H1 (cell line): ENCODE measurements around the gene KIF5C. TPM values are rescaled to one million over a fixed set of nuclear protein-coding genes. Genes with fewer than 3 reads are reported as not detected.

ENCODE experiments used
- CTCF ChIA-PET: fragments of 300-600 bp; sonication (Branson Sonifier 250); formaldehyde crosslinking; loops from one replicate; lab custom pipeline; 2021; ENCODE audit not compliant: partially characterized antibody; lab: Charles Lee
- POLR2A ChIA-PET: fragments of 300-600 bp; sonication (Branson Sonifier 250); formaldehyde crosslinking; loops from one replicate; lab custom pipeline; 2021; ENCODE audit warnings: inconsistent platforms; ENCODE audit not compliant: partially characterized antibody; lab: Charles Lee
- DNase-seq, 2 experiments: peaks; one replicate each; pipeline versions ENCODE4 v3.0.0 to v3.0.0-alpha.2; 2010 to 2022; ENCODE audit warnings: low spot score in 2 of 2, low read depth in 1 of 2, mixed read lengths in 1 of 2
- FAIRE-seq: peaks from 2 replicates; lab custom pipeline; 2011; peaks lifted over from hg19 to GRCh38; lab: Jason Lieb, UNC
- H2AFZ ChIP-seq: 2 replicates; pipeline ENCODE4 v1.8.1; 2012; ENCODE audit warnings: low read length, inconsistent platforms
- H2AK5ac ChIP-seq: 2 replicates; pipeline ENCODE4 v1.6.1; 2013; ENCODE audit warnings: low read depth, low read length
- H2BK120ac ChIP-seq: replicated peaks from 2 replicates; pipeline ENCODE3; 2013; ENCODE audit warnings: low read depth, low read length, inconsistent platforms
- H2BK12ac ChIP-seq: 2 replicates; pipeline ENCODE4 v1.6.1; 2013; ENCODE audit warnings: low read depth, low read length
- H2BK15ac ChIP-seq: 2 replicates; pipeline ENCODE4 v1.6.1; 2013; ENCODE audit warnings: low read length
- H2BK20ac ChIP-seq: 2 replicates; pipeline ENCODE4 v1.6.1; 2013; ENCODE audit warnings: low read length
- H2BK5ac ChIP-seq: 2 replicates; pipeline ENCODE4 v1.6.1; 2013; ENCODE audit warnings: low read depth, low read length
- H3K14ac ChIP-seq: 2 replicates; pipeline ENCODE4 v1.6.1; 2013; ENCODE audit warnings: inconsistent platforms; ENCODE audit not compliant: insufficient read length
- H3K18ac ChIP-seq: 2 replicates; pipeline ENCODE4 v1.6.1; 2013; ENCODE audit warnings: low read length; ENCODE audit errors: extremely low read depth
- H3K23ac ChIP-seq: 2 replicates; pipeline ENCODE4 v1.6.1; 2013; ENCODE audit warnings: inconsistent platforms; ENCODE audit not compliant: insufficient read length
- H3K23me2 ChIP-seq: 2 replicates; pipeline ENCODE4 v1.6.1; 2013; ENCODE audit warnings: low read depth, low read length
- H3K27ac ChIP-seq: 2 replicates; pipeline ENCODE4 v1.6.1; 2011; ENCODE audit warnings: low read depth, low read length, inconsistent platforms
- H3K27me3 ChIP-seq, 4 experiments: replicated peaks in 1 of 4; 1 replicate in 1 of 4; 2 replicates in 3 of 4; pipeline versions ENCODE4 v1.6.1 to v1.8.1; 2011 to 2013; ENCODE audit warnings: low read length in 3 of 4, mild to moderate bottlenecking in 3 of 4, inconsistent platforms in 2 of 4, mixed read lengths in 2 of 4, moderate library complexity in 1 of 4; ENCODE audit not compliant: control insufficient read depth in 3 of 4, insufficient read depth in 3 of 4; ENCODE audit errors: extremely low read depth in 1 of 4
- H3K36me3 ChIP-seq, 4 experiments: 2 replicates each; pipeline versions ENCODE4 v1.6.1 to v1.8.1; 2011 to 2013; ENCODE audit warnings: mild to moderate bottlenecking in 4 of 4, low read length in 3 of 4, moderate library complexity in 2 of 4, control low read depth in 1 of 4, inconsistent platforms in 1 of 4; ENCODE audit not compliant: insufficient read depth in 4 of 4, control insufficient read depth in 2 of 4
- H3K4ac ChIP-seq: replicated peaks from 2 replicates; pipeline ENCODE3; 2013; ENCODE audit warnings: low read length, low read depth, mixed read lengths, inconsistent platforms; ENCODE audit not compliant: insufficient read length
- H3K4me1 ChIP-seq, 4 experiments: replicated peaks in 1 of 4; 1 replicate in 1 of 4; 2 replicates in 3 of 4; pipeline versions ENCODE4 v1.6.1 to v1.8.1; 2011 to 2013; ENCODE audit warnings: low read length in 3 of 4, inconsistent platforms in 2 of 4, mixed read lengths in 1 of 4; ENCODE audit not compliant: insufficient read depth in 4 of 4, control insufficient read depth in 3 of 4
- H3K4me2 ChIP-seq, 2 experiments: 2 replicates each; pipeline versions ENCODE4 v1.6.1 to v1.8.1; 2011 to 2013; ENCODE audit warnings: low read depth in 2 of 2, low read length in 2 of 2, control low read depth in 1 of 2, inconsistent platforms in 1 of 2, mild to moderate bottlenecking in 1 of 2; ENCODE audit not compliant: insufficient read depth in 1 of 2
- H3K4me3 ChIP-seq, 4 experiments: fragments of 200-600, 300-600 bp in 1 of 4; sonication (generic), shearing (Covaris generic), sonication (Bioruptor Twin) in 1 of 4; 2 replicates each; pipeline versions ENCODE4 v1.5.1 to v1.8.1; 2011 to 2016; ENCODE audit warnings: low read length in 4 of 4, low read depth in 3 of 4, control low read depth in 2 of 4, inconsistent platforms in 2 of 4, mild to moderate bottlenecking in 2 of 4, mixed read lengths in 1 of 4, moderate library complexity in 1 of 4; ENCODE audit not compliant: insufficient read depth in 2 of 4; ENCODE audit errors: extremely low read depth in 1 of 4
- H3K56ac ChIP-seq: replicated peaks from 2 replicates; pipeline ENCODE3; 2013; ENCODE audit warnings: low read depth, mild to moderate bottlenecking, mixed read lengths, low read length, inconsistent platforms; ENCODE audit not compliant: insufficient read length
- H3K79me1 ChIP-seq: 2 replicates; pipeline ENCODE4 v1.6.1; 2013; ENCODE audit warnings: low read depth, low read length, control low read depth
- H3K79me2 ChIP-seq, 2 experiments: 2 replicates each; pipeline versions ENCODE4 v1.6.1 to v1.8.1; 2012 to 2013; ENCODE audit warnings: low read length in 2 of 2, mild to moderate bottlenecking in 2 of 2, inconsistent platforms in 1 of 2; ENCODE audit not compliant: insufficient read depth in 2 of 2, control insufficient read depth in 1 of 2
- H3K9ac ChIP-seq, 4 experiments: replicated peaks in 1 of 4; 1 replicate in 1 of 4; 2 replicates in 3 of 4; pipeline versions ENCODE4 v1.6.1 to v1.8.1; 2011 to 2013; ENCODE audit warnings: low read depth in 3 of 4, low read length in 3 of 4, control low read depth in 2 of 4, mild to moderate bottlenecking in 2 of 4, moderate library complexity in 2 of 4, inconsistent platforms in 1 of 4; ENCODE audit errors: extremely low read depth in 1 of 4
- H3K9me3 ChIP-seq, 2 experiments: 2 replicates each; pipeline versions ENCODE4 v1.6.1 to v1.8.1; 2012 to 2013; ENCODE audit warnings: mild to moderate bottlenecking in 2 of 2, moderate library complexity in 2 of 2, control low read depth in 1 of 2, inconsistent platforms in 1 of 2, low read depth in 1 of 2, low read length in 1 of 2, mixed read lengths in 1 of 2; ENCODE audit not compliant: insufficient read depth in 2 of 2
- H4K20me1 ChIP-seq, 2 experiments: replicated peaks in 1 of 2; 2 replicates each; pipeline versions ENCODE3 to v1.8.1; 2011 to 2013; ENCODE audit warnings: inconsistent platforms in 2 of 2, low read length in 2 of 2, mild to moderate bottlenecking in 1 of 2; ENCODE audit not compliant: insufficient read depth in 2 of 2, control insufficient read depth in 1 of 2
- H4K5ac ChIP-seq: 2 replicates; pipeline ENCODE4 v1.6.1; 2013; ENCODE audit warnings: low read length, low read depth, mixed read lengths, inconsistent platforms; ENCODE audit not compliant: insufficient read length
- H4K8ac ChIP-seq: 2 replicates; pipeline ENCODE4 v1.8.0; 2013; ENCODE audit warnings: mild to moderate bottlenecking, moderate library complexity, low read length, inconsistent platforms; ENCODE audit not compliant: insufficient read depth; ENCODE audit errors: extremely low read depth
- H4K91ac ChIP-seq: replicated peaks from 2 replicates; pipeline ENCODE3; 2013; ENCODE audit warnings: low read length, mixed read lengths, inconsistent platforms; ENCODE audit not compliant: insufficient read length
- BACH1 ChIP-seq: IDR thresholded peaks from 2 replicates; pipeline ENCODE4 v1.6.1; 2012; ENCODE audit warnings: low read length, improper control_type of control experiment
- BCL11A ChIP-seq, 2 experiments: IDR thresholded peaks; one replicate each; pipeline ENCODE4 v1.6.1; 2011; ENCODE audit warnings: low read depth in 2 of 2, low read length in 2 of 2, mild to moderate bottlenecking in 2 of 2
- CTCF ChIP-seq, 3 experiments: IDR thresholded peaks; 1 replicate in 2 of 3; 2 replicates in 1 of 3; pipeline versions ENCODE4 v1.5.1 to v1.6.1; 2011; ENCODE audit warnings: low read length in 3 of 3, mild to moderate bottlenecking in 3 of 3, inconsistent platforms in 2 of 3, low read depth in 1 of 3, moderate library complexity in 1 of 3; ENCODE audit not compliant: insufficient read depth in 1 of 3; ENCODE audit errors: control extremely low read depth in 1 of 3
- EGR1 ChIP-seq: IDR thresholded peaks from 2 replicates; pipeline ENCODE4 v1.6.1; 2011; ENCODE audit warnings: low read depth, low read length, borderline replicate concordance
- KDM4A ChIP-seq: IDR thresholded peaks from one replicate; pipeline ENCODE4 v1.7.1; 2012; ENCODE audit warnings: low read depth, mild to moderate bottlenecking, moderate library complexity, low read length, inconsistent platforms; ENCODE audit not compliant: severe bottlenecking
- RAD21 ChIP-seq, 2 experiments: IDR thresholded peaks in 1 of 2; conservative IDR thresholded peaks in 1 of 2; 2 replicates each; pipeline ENCODE4 v1.6.1; 2011; ENCODE audit warnings: low read depth in 2 of 2, low read length in 2 of 2, improper control_type of control experiment in 1 of 2, inconsistent platforms in 1 of 2, mild to moderate bottlenecking in 1 of 2, moderate library complexity in 1 of 2
- SIX5 ChIP-seq: IDR thresholded peaks from 2 replicates; pipeline ENCODE4 v1.6.1; 2011; ENCODE audit warnings: mild to moderate bottlenecking, low read depth, low read length
- SUZ12 ChIP-seq: fragments of 200-600 bp; sonication (generic); IDR thresholded peaks from 2 replicates; pipeline ENCODE4 v1.6.1; 2012; ENCODE audit warnings: mild to moderate bottlenecking, inconsistent platforms, low read length, moderate library complexity, mixed read lengths
- ZNF274 ChIP-seq: IDR thresholded peaks from 2 replicates; pipeline ENCODE4 v1.7.0; 2012; ENCODE audit warnings: low read length, borderline replicate concordance; ENCODE audit errors: extremely low read depth
- WGBS, 2 experiments: shearing (Covaris generic) in 1 of 2; methylation state at CpG; one replicate each; pipeline versions ENCODE4 v1.1.6 to v1.1.7; 2013 to 2015; ENCODE audit warnings: low lambda C conversion rate in 2 of 2, mixed read lengths in 2 of 2, inconsistent platforms in 1 of 2, low coverage in 1 of 2, missing lambda C conversion rate in 1 of 2; ENCODE audit not compliant: insufficient replicate concordance in 2 of 2, insufficient coverage in 1 of 2, insufficient read length in 1 of 2; ENCODE audit errors: extremely low coverage in 1 of 2, missing lambda C conversion rate in 1 of 2; 5-methylcytosine and 5-hydroxymethylcytosine counted together
- polyA plus RNA-seq, 7 experiments: library from polyadenylated mRNA; depleted of rRNA in 3 of 7; stranded (reverse) in 5 of 7; unstranded in 2 of 7; fragments of >200 nt in 5 of 7; fragments of 200-250 nt in 2 of 7; gene quantifications; 1 replicate in 5 of 7; 2 replicates in 1 of 7; 4 replicates in 1 of 7; pipeline versions ENCODE4 v1.2.1 to v1.2.3, GENCODE V29; 2011 to 2013; ENCODE audit warnings: missing spikeins in 2 of 7, mixed read lengths in 2 of 7
- total RNA-seq: library from RNA; stranded (reverse); fragmentation: NEBNext Ultra II Directional; extraction: Animal tissue kit (Norgen Biotek cat#: 25700); gene quantifications from 2 replicates; pipeline ENCODE4 v1.2.1, GENCODE V29; 2021

The KIF5C gene
- total and polyA plus RNA-seq, 2 of the 8 experiments (the other 6 are each of a cell fraction or from before 2014, with no cell fraction given), result 16.3 to 66.4 TPM

GRCh38 chr2:149027590-149028250, 152.7 kb downstream of the KIF5C start:
- 0 out of 8 replicates have a peak, but pooled peaks cover 2 to 6% (median 3%) of the 10 kb centered on the region in 4 experiments for H3K36me3 ChIP-seq
- H2BK120ac ChIP-seq, result no peak overlapping the region
- CTCF ChIA-PET, result interaction anchor here (0.7 to 22.0 kb wide), 3 partner anchors 12 to 533 kb away, joined by 3 to 277 read pairs (median 49); partner anchors contain the start of gene LYPD6B
- TF ChIP-seq EGR1 (no peak), SIX5 (no peak), SUZ12 (no peak), BACH1 (no peak), ZNF274 (no peak), CTCF (IDR thresholded peaks at IDR 0.05; ENCODE audit: control extremely low read depth in 1 of 3, insufficient read depth in 1 of 3, low read depth in 1 of 3, low read length in 3 of 3) (no peak), RAD21 (IDR thresholded peaks at IDR 0.05 in 1 of 2, conservative IDR thresholded peaks at IDR 0.05 in 1 of 2; ENCODE audit: low read depth in 2 of 2, low read length in 2 of 2) (no peak), BCL11A (IDR thresholded peaks at IDR 0.05; ENCODE audit: low read depth in 2 of 2, low read length in 2 of 2) (no peak), KDM4A (no peak)

More at GRCh38 chr2:149027590-149028250, 152.7 kb downstream of the KIF5C start:
- POLR2A ChIA-PET, result interaction anchor here (1.3 kb wide), 1 partner anchor 11 kb away, joined by 3 read pairs; the partner anchor contains the start of gene LYPD6B
- Histone ChIP-seq H3K23me2 (no peaks in the 10 kb centered on the region), H4K20me1 (no peaks in the 10 kb centered on the region), H3K4me2 (peak overlapping the region; percentile 15 to 35; a peak in 3 of 4 replicates), H2AFZ (no peak overlapping the region), H3K79me2 (no peaks in the 10 kb centered on the region), H3K23ac (no peak overlapping the region), H3K9ac (peak overlapping the region in 1 of 4 experiments; percentile 37; a peak in 1 of 7 replicates), H3K56ac (no peak overlapping the region), H3K14ac (no peak overlapping the region), H4K8ac (no peak overlapping the region), H3K4ac (no peak overlapping the region), H2BK15ac (no peak overlapping the region), H3K18ac (no peak overlapping the region), H3K9me3 (no peaks in the 10 kb centered on the region), H3K27ac (no peak overlapping the region), H2BK5ac (no peak overlapping the region), H3K27me3 (no peaks in the 10 kb centered on the region; a peak in 1 of 7 replicates), H2AK5ac (no peak overlapping the region), H3K4me3 (no peak overlapping the region; a peak in 1 of 8 replicates), H3K79me1 (no peaks in the 10 kb centered on the region), H3K4me1 (peaks cover 4 to 14% (median 6%) of the 10 kb centered on the region in 4 experiments; a peak in 6 of 7 replicates), H2BK20ac (no peak overlapping the region), H4K91ac (no peak overlapping the region), H2BK12ac (no peak overlapping the region), H4K5ac (no peak overlapping the region)
- FAIRE-seq (no peak), DNase-seq (peak in 1 of 2 experiments; percentile 47)
- WGBS, 2 experiments, result 53% methylated on average over 7 of the region's 7 CpGs; no CpG with 5 or more reads in 1 of the 2 experiments
